Astrocyte (in vitro differentiated cells and primary cell): ENCODE measurements around the gene KMT2C. TPM values are rescaled to one million over a fixed set of nuclear protein-coding genes. Genes with fewer than 3 reads are reported as not detected.

ENCODE experiments used
- DNase-seq: peaks from one replicate; pipeline ENCODE4 v3.0.0-alpha.2; 2010; ENCODE audit warnings: low read depth
- FAIRE-seq: peaks from 2 replicates; lab custom pipeline; 2011; peaks lifted over from hg19 to GRCh38; lab: Jason Lieb, UNC
- H2AFZ ChIP-seq: 2 replicates; pipeline ENCODE4 v1.6.0; 2012; ENCODE audit warnings: low read depth, low read length, inconsistent platforms
- H3K27ac ChIP-seq: 2 replicates; pipeline ENCODE4 v1.5.1; 2011; ENCODE audit warnings: low read depth, low read length, inconsistent platforms
- H3K27me3 ChIP-seq: 2 replicates; pipeline ENCODE4 v1.6.0; 2011; ENCODE audit warnings: low read length, inconsistent platforms; ENCODE audit not compliant: insufficient read depth
- H3K36me3 ChIP-seq: 2 replicates; pipeline ENCODE4 v1.5.1; 2011; ENCODE audit warnings: low read length, inconsistent platforms; ENCODE audit not compliant: insufficient read depth
- H3K4me1 ChIP-seq: 2 replicates; pipeline ENCODE4 v1.5.1; 2011; ENCODE audit warnings: low read length, inconsistent platforms; ENCODE audit not compliant: insufficient read depth
- H3K4me2 ChIP-seq: 2 replicates; pipeline ENCODE4 v1.6.0; 2012; ENCODE audit warnings: low read length, inconsistent platforms
- H3K4me3 ChIP-seq: 2 replicates; pipeline ENCODE4 v1.5.1; 2011; ENCODE audit warnings: low read depth, mild to moderate bottlenecking, low read length, inconsistent platforms; ENCODE audit not compliant: insufficient read depth
- H3K79me2 ChIP-seq: 2 replicates; pipeline ENCODE4 v1.6.0; 2012; ENCODE audit warnings: mild to moderate bottlenecking, low read length, inconsistent platforms; ENCODE audit not compliant: insufficient read depth
- H3K9ac ChIP-seq: 2 replicates; pipeline ENCODE4 v1.6.0; 2012; ENCODE audit warnings: mild to moderate bottlenecking, low read length, inconsistent platforms
- H3K9me3 ChIP-seq: 2 replicates; pipeline ENCODE4 v1.5.1; 2012; ENCODE audit warnings: low read depth, mild to moderate bottlenecking, low read length, inconsistent platforms; ENCODE audit not compliant: insufficient read depth
- H4K20me1 ChIP-seq: 2 replicates; pipeline ENCODE4 v1.6.0; 2012; ENCODE audit warnings: low read length, inconsistent platforms; ENCODE audit not compliant: insufficient read depth
- H3K27ac Mint-ChIP-seq: one replicate; pipeline ENCODE4 v1.8.0; 2021; ENCODE audit warnings: mild to moderate bottlenecking, mixed read lengths; ENCODE audit not compliant: unreplicated experiment
- H3K27me3 Mint-ChIP-seq: one replicate; pipeline ENCODE4 v1.8.0; 2021; ENCODE audit warnings: low read depth, mixed read lengths; ENCODE audit not compliant: unreplicated experiment
- H3K36me3 Mint-ChIP-seq: one replicate; pipeline ENCODE4 v1.8.0; 2021; ENCODE audit warnings: low read depth, mixed read lengths; ENCODE audit not compliant: unreplicated experiment
- H3K4me1 Mint-ChIP-seq: one replicate; pipeline ENCODE4 v1.8.0; 2021; ENCODE audit warnings: low read depth, mixed read lengths; ENCODE audit not compliant: unreplicated experiment
- H3K4me3 Mint-ChIP-seq: one replicate; pipeline ENCODE4 v1.8.0; 2021; ENCODE audit warnings: mild to moderate bottlenecking, moderate library complexity, mixed read lengths; ENCODE audit not compliant: unreplicated experiment
- H3K9me3 Mint-ChIP-seq: one replicate; pipeline ENCODE4 v1.8.0; 2021; ENCODE audit warnings: mild to moderate bottlenecking, mixed read lengths; ENCODE audit not compliant: unreplicated experiment
- EZH2 ChIP-seq: IDR thresholded peaks from 2 replicates; pipeline ENCODE4 v1.6.1; 2012; ENCODE audit warnings: mild to moderate bottlenecking, low read length, inconsistent platforms; ENCODE audit not compliant: insufficient read depth
- total RNA-seq: library from RNA; stranded (reverse); gene quantifications from 2 replicates; pipeline ENCODE4 v1.2.1, GENCODE V29; 2021
- TF ChIP-seq, protein P1 (sequence below): IDR thresholded peaks from 2 replicates; pipeline ENCODE4 v1.5.1; 2011; ENCODE audit warnings: low read depth, mild to moderate bottlenecking, inconsistent platforms, low read length, moderate library complexity; ENCODE audit not compliant: insufficient read depth

The KMT2C gene
- total RNA-seq, 1 donor from 2014 or later: 59.0 TPM

DNA sequence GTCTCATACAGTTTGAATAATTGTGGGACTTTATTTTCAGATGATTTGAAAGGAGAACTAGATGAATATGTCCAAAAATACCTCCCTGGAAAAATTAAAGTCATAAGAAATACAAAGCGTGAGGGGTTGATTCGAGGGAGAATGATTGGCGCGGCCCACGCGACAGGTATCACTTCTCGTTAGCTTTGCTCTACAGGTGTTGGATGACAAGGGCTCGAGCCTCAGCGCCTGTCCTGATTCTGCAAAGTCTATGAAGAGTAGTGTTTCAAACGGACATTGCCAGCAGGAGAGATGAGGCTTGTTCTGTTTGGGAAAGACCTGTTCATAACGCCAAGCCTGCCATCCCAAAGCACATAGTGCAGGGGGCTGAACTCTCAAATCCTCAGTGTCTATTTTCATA, 330.6 kb downstream of the KMT2C start:
- no peak overlapping the region for H3K4me3 ChIP-seq
- TF ChIP-seq, protein P1, sequence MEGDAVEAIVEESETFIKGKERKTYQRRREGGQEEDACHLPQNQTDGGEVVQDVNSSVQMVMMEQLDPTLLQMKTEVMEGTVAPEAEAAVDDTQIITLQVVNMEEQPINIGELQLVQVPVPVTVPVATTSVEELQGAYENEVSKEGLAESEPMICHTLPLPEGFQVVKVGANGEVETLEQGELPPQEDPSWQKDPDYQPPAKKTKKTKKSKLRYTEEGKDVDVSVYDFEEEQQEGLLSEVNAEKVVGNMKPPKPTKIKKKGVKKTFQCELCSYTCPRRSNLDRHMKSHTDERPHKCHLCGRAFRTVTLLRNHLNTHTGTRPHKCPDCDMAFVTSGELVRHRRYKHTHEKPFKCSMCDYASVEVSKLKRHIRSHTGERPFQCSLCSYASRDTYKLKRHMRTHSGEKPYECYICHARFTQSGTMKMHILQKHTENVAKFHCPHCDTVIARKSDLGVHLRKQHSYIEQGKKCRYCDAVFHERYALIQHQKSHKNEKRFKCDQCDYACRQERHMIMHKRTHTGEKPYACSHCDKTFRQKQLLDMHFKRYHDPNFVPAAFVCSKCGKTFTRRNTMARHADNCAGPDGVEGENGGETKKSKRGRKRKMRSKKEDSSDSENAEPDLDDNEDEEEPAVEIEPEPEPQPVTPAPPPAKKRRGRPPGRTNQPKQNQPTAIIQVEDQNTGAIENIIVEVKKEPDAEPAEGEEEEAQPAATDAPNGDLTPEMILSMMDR: no peak
- no peak for TF ChIP-seq EZH2
- Mint-ChIP-seq H3K27ac (no peak overlapping the region), H3K27me3 (no peaks in the 10 kb centered on the region), H3K36me3 (peaks cover 19% of the 10 kb centered on the region), H3K9me3 (no peaks in the 10 kb centered on the region), H3K4me1 (peaks cover 3% of the 10 kb centered on the region), H3K4me3 (no peak overlapping the region)
- no peaks in the 10 kb centered on the region for H4K20me1 ChIP-seq
- no peaks in the 10 kb centered on the region for H3K79me2 ChIP-seq
- H3K4me2 ChIP-seq: no peak overlapping the region
- H3K27ac ChIP-seq: no peak overlapping the region
- no peak for FAIRE-seq
- H3K4me1 ChIP-seq: no peaks in the 10 kb centered on the region
- no peak overlapping the region for H3K9ac ChIP-seq
- no peak for DNase-seq
- H3K27me3 ChIP-seq: no peaks in the 10 kb centered on the region
- no peak overlapping the region for H2AFZ ChIP-seq
- H3K36me3 ChIP-seq: no peaks in the 10 kb centered on the region
- H3K9me3 ChIP-seq: no peaks in the 10 kb centered on the region

DNA sequence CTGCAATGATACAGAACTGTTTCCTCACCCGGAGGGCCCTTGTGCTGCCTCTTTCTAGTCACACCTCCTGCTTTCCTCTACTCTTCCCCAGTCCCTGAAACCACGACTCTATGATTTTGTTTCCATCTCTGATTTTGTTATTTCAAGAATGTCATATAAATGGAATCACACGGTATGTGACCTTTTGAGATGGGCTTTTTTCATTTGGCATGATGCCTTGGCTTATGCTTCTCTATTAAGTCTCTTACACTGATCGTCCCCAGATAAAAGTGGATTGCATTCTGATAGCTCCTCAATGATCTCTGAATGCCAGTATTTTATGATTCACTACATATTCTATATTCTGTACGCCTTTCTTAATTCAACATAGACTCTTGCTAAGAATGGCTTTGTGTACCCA, 332.1 kb downstream of the KMT2C start:
- Histone ChIP-seq H3K27me3 (no peaks in the 10 kb centered on the region), H3K4me1 (no peaks in the 10 kb centered on the region), H2AFZ (no peak overlapping the region), H3K4me2 (no peak overlapping the region), H3K4me3 (no peak overlapping the region), H3K36me3 (no peaks in the 10 kb centered on the region), H4K20me1 (no peaks in the 10 kb centered on the region), H3K27ac (no peak overlapping the region), H3K9ac (no peak overlapping the region), H3K9me3 (no peaks in the 10 kb centered on the region), H3K79me2 (no peaks in the 10 kb centered on the region)
- FAIRE-seq: no peak
- H3K4me3 Mint-ChIP-seq: no peak overlapping the region
- peaks cover 19% of the 10 kb centered on the region for H3K36me3 Mint-ChIP-seq
- DNase-seq: no peak
- H3K9me3 Mint-ChIP-seq: no peaks in the 10 kb centered on the region
- TF ChIP-seq, protein P1: no peak
- no peak for TF ChIP-seq EZH2
- no peak overlapping the region for H3K27ac Mint-ChIP-seq
- H3K27me3 Mint-ChIP-seq: no peaks in the 10 kb centered on the region
- H3K4me1 Mint-ChIP-seq: peaks cover 3% of the 10 kb centered on the region

DNA sequence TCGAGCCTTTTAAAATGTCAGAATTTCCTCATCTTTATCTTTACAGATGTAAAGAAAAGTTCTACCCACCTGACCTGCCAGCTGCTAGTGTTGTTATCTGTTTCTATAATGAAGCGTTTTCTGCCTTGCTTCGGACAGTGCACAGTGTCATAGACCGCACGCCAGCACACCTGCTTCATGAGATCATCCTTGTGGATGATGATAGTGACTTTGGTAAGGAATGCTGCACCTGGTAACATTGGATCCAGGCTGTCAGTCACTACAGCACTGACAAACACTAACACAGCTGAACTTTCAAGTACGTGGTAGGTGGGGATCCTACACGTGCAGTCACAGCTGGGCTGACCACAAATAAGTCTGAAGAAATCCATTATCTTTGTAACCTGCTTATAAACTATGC, 332.7 kb downstream of the KMT2C start:
- FAIRE-seq: no peak
- no peaks in the 10 kb centered on the region for H3K79me2 ChIP-seq
- no peaks in the 10 kb centered on the region for H3K4me1 ChIP-seq
- Mint-ChIP-seq H3K9me3 (no peaks in the 10 kb centered on the region), H3K4me1 (peaks cover 3% of the 10 kb centered on the region), H3K36me3 (peaks cover 19% of the 10 kb centered on the region), H3K27me3 (no peaks in the 10 kb centered on the region), H3K27ac (no peak overlapping the region), H3K4me3 (no peak overlapping the region)
- DNase-seq: no peak
- no peak overlapping the region for H3K27ac ChIP-seq
- no peak overlapping the region for H3K9ac ChIP-seq
- H3K4me3 ChIP-seq: no peak overlapping the region
- no peaks in the 10 kb centered on the region for H3K27me3 ChIP-seq
- no peak overlapping the region for H2AFZ ChIP-seq
- H3K4me2 ChIP-seq: no peak overlapping the region
- H3K9me3 ChIP-seq: no peaks in the 10 kb centered on the region
- H4K20me1 ChIP-seq: no peaks in the 10 kb centered on the region
- no peaks in the 10 kb centered on the region for H3K36me3 ChIP-seq
- TF ChIP-seq, protein P1: no peak
- TF ChIP-seq EZH2: no peak
